Trophoblast cell (in vitro differentiated cells and primary cell): ENCODE measurements around the gene MAEA.

Source experiments
- DNase-seq, 2 donors: peaks; one replicate each; pipeline ENCODE4 v3.0.0-alpha.2; 2016
- H2AFZ ChIP-seq: 2 replicates; pipeline ENCODE4 v1.6.1; 2013; ENCODE audit warnings: low read length, moderate library complexity, mild to moderate bottlenecking; ENCODE audit not compliant: insufficient read depth, poor library complexity
- H2AK5ac ChIP-seq: 2 replicates; pipeline ENCODE4 v1.6.1; 2013; ENCODE audit warnings: mild to moderate bottlenecking, low read length
- H2BK120ac ChIP-seq: 2 replicates; pipeline ENCODE4 v1.6.1; 2013; ENCODE audit warnings: low read length, mild to moderate bottlenecking, moderate library complexity; ENCODE audit not compliant: insufficient read depth, poor library complexity
- H2BK12ac ChIP-seq: 2 replicates; pipeline ENCODE4 v1.6.1; 2013; ENCODE audit warnings: mild to moderate bottlenecking, low read length, moderate library complexity
- H2BK5ac ChIP-seq: 2 replicates; pipeline ENCODE4 v1.6.1; 2013; ENCODE audit warnings: low read length, low read depth, moderate library complexity, mild to moderate bottlenecking; ENCODE audit not compliant: poor library complexity
- H3K14ac ChIP-seq: 2 replicates; pipeline ENCODE4 v1.6.1; 2013; ENCODE audit warnings: mild to moderate bottlenecking, low read length
- H3K18ac ChIP-seq: 2 replicates; pipeline ENCODE4 v1.6.1; 2013; ENCODE audit warnings: mild to moderate bottlenecking, low read length
- H3K23ac ChIP-seq: 2 replicates; pipeline ENCODE4 v1.6.1; 2013; ENCODE audit warnings: low read length
- H3K27ac ChIP-seq: 2 replicates; pipeline ENCODE4 v1.5.1; 2013; ENCODE audit warnings: low read depth, mild to moderate bottlenecking, inconsistent platforms, low read length, moderate library complexity
- H3K27me3 ChIP-seq: 2 replicates; pipeline ENCODE4 v1.6.1; 2013; ENCODE audit warnings: inconsistent platforms, mild to moderate bottlenecking, low read length, moderate library complexity; ENCODE audit not compliant: insufficient read depth
- H3K36me3 ChIP-seq, 2 experiments: 1 replicate in 1 of 2; 2 replicates in 1 of 2; pipeline ENCODE4 v1.6.1; 2013; ENCODE audit warnings: low read length in 2 of 2, mild to moderate bottlenecking in 2 of 2, moderate library complexity in 1 of 2; ENCODE audit not compliant: insufficient read depth in 2 of 2, control insufficient read depth in 1 of 2
- H3K4ac ChIP-seq: 2 replicates; pipeline ENCODE4 v1.6.1; 2013; ENCODE audit warnings: low read depth, mild to moderate bottlenecking, low read length, moderate library complexity
- H3K4me1 ChIP-seq, 2 experiments: 1 replicate in 1 of 2; 2 replicates in 1 of 2; pipeline ENCODE4 v1.6.1; 2013; ENCODE audit warnings: low read length in 2 of 2, mild to moderate bottlenecking in 2 of 2, moderate library complexity in 1 of 2; ENCODE audit not compliant: insufficient read depth in 2 of 2, control insufficient read depth in 1 of 2
- H3K4me2 ChIP-seq: 2 replicates; pipeline ENCODE4 v1.6.1; 2013; ENCODE audit warnings: inconsistent platforms, mild to moderate bottlenecking, low read length, moderate library complexity
- H3K4me3 ChIP-seq: 2 replicates; pipeline ENCODE4 v1.5.1; 2013; ENCODE audit warnings: mild to moderate bottlenecking, low read depth, low read length, inconsistent platforms
- H3K79me1 ChIP-seq: one replicate; pipeline ENCODE4 v1.6.1; 2013; ENCODE audit warnings: low read length
- H3K79me2 ChIP-seq: 2 replicates; pipeline ENCODE4 v1.6.1; 2013; ENCODE audit warnings: low read length, mild to moderate bottlenecking; ENCODE audit not compliant: control insufficient read depth, insufficient read depth, poor library complexity
- H3K9ac ChIP-seq: 2 replicates; pipeline ENCODE4 v1.6.1; 2013; ENCODE audit warnings: mild to moderate bottlenecking, low read length
- H3K9me3 ChIP-seq: 2 replicates; pipeline ENCODE4 v1.6.1; 2013; ENCODE audit warnings: low read depth, mild to moderate bottlenecking, control low read depth, inconsistent platforms, low read length; ENCODE audit not compliant: insufficient read depth
- H4K12ac ChIP-seq: 2 replicates; pipeline ENCODE4 v1.6.1; 2013; ENCODE audit warnings: low read depth, mild to moderate bottlenecking, low read length, moderate library complexity
- H4K8ac ChIP-seq: 2 replicates; pipeline ENCODE4 v1.6.1; 2013; ENCODE audit warnings: low read depth, mild to moderate bottlenecking, low read length, moderate library complexity
- H4K91ac ChIP-seq: one replicate; pipeline ENCODE4 v1.6.1; 2013; ENCODE audit warnings: low read depth, mild to moderate bottlenecking, low read length, moderate library complexity
- WGBS: extraction: QIAGEN DNeasy Blood & Tissue Kit; methylation state at CpG from one replicate; pipeline ENCODE4 v1.1.7; 2013; ENCODE audit warnings: missing lambda C conversion rate; ENCODE audit not compliant: insufficient read length, insufficient coverage; ENCODE audit errors: extremely low coverage; 5-methylcytosine and 5-hydroxymethylcytosine counted together

Gene MAEA

DNA sequence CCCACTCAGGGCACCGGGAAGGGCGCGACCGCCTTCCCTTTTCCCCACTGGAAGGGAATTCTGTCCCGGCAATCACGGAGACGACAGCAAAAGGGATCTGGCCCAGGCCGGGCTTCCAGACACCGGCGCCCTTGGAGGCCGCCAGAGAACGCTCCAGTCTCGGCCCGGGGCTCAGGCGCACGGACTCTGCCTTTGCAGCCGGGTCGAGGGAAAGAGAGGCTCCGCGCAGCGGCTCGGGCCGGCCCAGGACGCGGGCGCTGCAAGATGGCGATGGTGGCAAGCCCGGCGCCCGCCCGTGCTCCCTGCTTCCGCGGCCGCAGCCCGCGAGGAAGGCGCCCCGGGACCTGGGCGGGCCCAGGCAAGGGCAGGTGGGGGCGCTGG, 41.8 kb upstream of the MAEA start:
- no CpG with 5 or more reads among the region's 40 CpGs for WGBS
- H3K79me1 ChIP-seq: peaks cover 25% of the 10 kb centered on the region
- peak overlapping the region; percentile 70 for H3K4me2 ChIP-seq
- peak overlapping the region; percentile 83 for H2BK120ac ChIP-seq
- peak overlapping the region; percentile 93 for H3K14ac ChIP-seq
- H2BK12ac ChIP-seq: no peak overlapping the region
- H3K9me3 ChIP-seq: peaks cover 22% of the 10 kb centered on the region
- H4K91ac ChIP-seq: peak overlapping the region; percentile 86
- no peak overlapping the region for H3K23ac ChIP-seq
- peaks cover 56% of the 10 kb centered on the region for H3K79me2 ChIP-seq
- peaks cover 14 to 20% of the 10 kb centered on the region in 2 experiments for H3K36me3 ChIP-seq
- H2AFZ ChIP-seq: peak overlapping the region; percentile 40
- H2BK5ac ChIP-seq: peak overlapping the region; percentile 89
- H4K8ac ChIP-seq: peak overlapping the region; percentile 87
- peak; percentile 19 to 56 for DNase-seq
- no peaks in the 10 kb centered on the region for H3K27me3 ChIP-seq
- peak overlapping the region; percentile 92 for H2AK5ac ChIP-seq
- peak overlapping the region; percentile 87 for H3K27ac ChIP-seq
- H3K9ac ChIP-seq: peak overlapping the region; percentile 98
- peaks cover 25 to 28% of the 10 kb centered on the region in 2 experiments for H3K4me1 ChIP-seq
- peak overlapping the region; percentile 98 for H3K4ac ChIP-seq
- peak overlapping the region; percentile 92 for H3K4me3 ChIP-seq
- peak overlapping the region; percentile 86 for H4K12ac ChIP-seq
- H3K18ac ChIP-seq: peak overlapping the region; percentile 40

DNA sequence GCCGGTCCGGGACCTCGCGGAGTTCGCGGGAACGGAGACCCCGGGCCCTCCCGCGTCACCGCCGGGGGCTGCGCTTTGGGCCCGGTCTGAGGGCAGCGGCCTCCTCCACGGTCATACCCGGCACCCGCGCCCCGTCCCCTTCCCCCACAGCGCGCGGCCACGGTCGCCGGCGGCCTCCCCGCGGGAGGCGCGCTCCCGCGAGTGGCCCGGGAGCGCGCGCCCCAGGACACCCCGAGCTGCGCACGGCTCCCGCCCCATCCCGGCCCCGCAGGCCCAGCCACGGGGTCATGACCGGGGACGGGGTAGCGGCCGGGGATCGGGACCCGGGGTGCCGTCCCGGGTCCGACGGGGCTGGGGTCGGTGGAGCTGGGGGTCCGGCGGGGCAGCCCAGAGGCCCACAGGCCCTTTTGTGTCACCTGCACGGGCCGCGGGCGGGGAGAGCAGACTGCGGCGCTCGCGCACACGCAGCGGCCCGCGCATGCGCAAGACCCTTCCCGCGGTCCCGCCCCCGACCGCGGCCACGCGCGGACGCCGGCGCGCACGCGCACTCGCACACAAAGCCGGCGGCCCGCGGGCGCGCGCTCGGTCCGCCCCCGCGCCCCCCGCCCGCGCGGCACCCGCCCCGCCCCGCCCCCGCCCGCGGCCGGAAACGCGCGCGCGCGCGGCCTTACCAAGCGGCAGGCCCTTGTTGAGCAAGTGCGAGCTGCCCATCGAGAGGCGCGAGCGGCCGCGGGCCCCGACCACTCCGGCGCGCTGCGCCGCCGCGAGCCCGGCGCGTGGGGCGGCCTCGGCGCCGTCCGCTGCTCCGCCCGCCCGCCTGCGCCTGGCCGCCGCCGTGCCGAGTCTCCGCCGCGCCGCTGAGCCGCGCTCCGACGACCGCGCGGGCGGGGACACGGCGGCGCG, 41.2 kb upstream of the MAEA start, which contains the start of gene CTBP1:
Gene CTBP1 (minus strand): TSS at position 886 of the 903 bp plus-strand sequence. CDS start 7,799 bp downstream, outside the sequence.
- no CpG with 5 or more reads among the region's 163 CpGs for WGBS
- peaks cover 25 to 28% of the 10 kb centered on the region in 2 experiments for H3K4me1 ChIP-seq

DNA sequence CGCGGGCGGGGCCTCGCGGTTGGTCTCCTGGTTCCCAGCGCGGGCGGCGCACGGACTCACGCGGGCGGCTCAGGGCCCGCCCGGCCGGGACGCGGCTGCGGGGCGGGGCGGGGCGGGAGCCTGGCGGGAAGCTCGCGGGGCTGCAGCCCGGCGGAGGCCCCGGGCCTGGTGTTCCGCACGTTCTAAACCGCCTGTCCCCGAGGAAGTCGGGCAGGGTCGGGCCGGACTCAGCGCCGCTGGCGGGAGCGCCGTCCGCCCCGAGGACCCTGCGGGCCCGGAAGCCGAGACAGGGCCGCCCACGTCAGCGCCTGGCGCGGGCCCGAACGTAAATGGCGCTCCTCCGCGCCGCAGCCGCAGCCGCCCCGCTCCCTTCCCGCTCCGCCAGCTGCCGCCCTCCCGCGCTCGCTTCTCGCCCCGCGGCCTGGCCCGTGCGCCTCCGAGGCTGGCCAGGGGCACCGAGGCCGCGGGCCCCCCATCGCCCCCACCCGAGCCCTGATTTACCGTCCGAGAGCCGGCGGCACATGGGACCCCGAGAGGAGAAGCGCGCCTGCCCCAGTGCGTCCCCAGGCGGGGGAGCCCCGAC, 40.5 kb upstream of the MAEA start:
- H3K79me2 ChIP-seq: peaks cover 43% of the 10 kb centered on the region
- H3K4me2 ChIP-seq: peak overlapping the region; percentile 77
- H3K18ac ChIP-seq: peak overlapping the region; percentile 78
- no CpG with 5 or more reads among the region's 86 CpGs for WGBS
- peak overlapping the region; percentile 94 for H4K8ac ChIP-seq
- peak overlapping the region; percentile 90 for H2BK120ac ChIP-seq
- peak overlapping the region; percentile 92 for H2BK5ac ChIP-seq
- H2AK5ac ChIP-seq: peak overlapping the region; percentile 72
- H4K12ac ChIP-seq: peak overlapping the region; percentile 83
- no peak overlapping the region for H2BK12ac ChIP-seq
- peak; percentile 67 to 86 for DNase-seq
- peaks cover 25 to 27% of the 10 kb centered on the region in 2 experiments for H3K4me1 ChIP-seq
- H3K9me3 ChIP-seq: peaks cover 28% of the 10 kb centered on the region
- H3K4ac ChIP-seq: peak overlapping the region; percentile 89
- H3K27me3 ChIP-seq: no peaks in the 10 kb centered on the region
- peak overlapping the region; percentile 77 for H3K4me3 ChIP-seq
- peak overlapping the region; percentile 64 for H3K9ac ChIP-seq
- H3K27ac ChIP-seq: peak overlapping the region; percentile 86
- peak overlapping the region; percentile 95 for H3K14ac ChIP-seq
- peak overlapping the region; percentile 98 for H4K91ac ChIP-seq
- no peak overlapping the region for H3K23ac ChIP-seq
- peak overlapping the region; percentile 38 for H2AFZ ChIP-seq
- H3K36me3 ChIP-seq: peaks cover 11 to 18% of the 10 kb centered on the region in 2 experiments
- H3K79me1 ChIP-seq: peaks cover 25% of the 10 kb centered on the region

More for the DNA sequence above, 41.2 kb upstream of the MAEA start, which contains the start of gene CTBP1:
- peak within 1 kb of the TSS; percentile 86 for H4K12ac ChIP-seq
- H3K4me2 ChIP-seq: peak within 1 kb of the TSS; percentile 77
- peaks cover 24% of the 10 kb centered on the region for H3K9me3 ChIP-seq
- DNase-seq: peak; percentile 71 to 93
- H3K36me3 ChIP-seq: peaks cover 13 to 20% of the 10 kb centered on the region in 2 experiments
- H3K4me3 ChIP-seq: peak within 1 kb of the TSS; percentile 92
- H3K79me1 ChIP-seq: peaks cover 25% of the 10 kb centered on the region
- H3K79me2 ChIP-seq: peaks cover 51% of the 10 kb centered on the region
- peak within 1 kb of the TSS; percentile 95 for H3K14ac ChIP-seq
- peak within 1 kb of the TSS; percentile 92 for H2AK5ac ChIP-seq
- peak within 1 kb of the TSS; percentile 40 for H2AFZ ChIP-seq
- H3K9ac ChIP-seq: peak within 1 kb of the TSS; percentile 98
- H2BK120ac ChIP-seq: peak within 1 kb of the TSS; percentile 90
- H2BK12ac ChIP-seq: peak within 1 kb of the TSS; percentile 10
- H3K27me3 ChIP-seq: no peaks in the 10 kb centered on the region
- peak within 1 kb of the TSS; percentile 92 for H2BK5ac ChIP-seq
- peak within 1 kb of the TSS; percentile 98 for H4K91ac ChIP-seq
- H4K8ac ChIP-seq: peak within 1 kb of the TSS; percentile 94
- peak within 1 kb of the TSS; percentile 87 for H3K27ac ChIP-seq
- peak within 1 kb of the TSS; percentile 98 for H3K4ac ChIP-seq
- H3K18ac ChIP-seq: peak within 1 kb of the TSS; percentile 78
- no peak within 1 kb of the TSS for H3K23ac ChIP-seq
